Activated CD4-positive, alpha-beta T cell treated with anti-CD3 and anti-CD28 coated beads, Interleukin-2, amount 10 ng/mL, durations not matched to agents 7 days and 5 days (primary cell): ENCODE data around the gene NPIPB2. TPM values are rescaled to one million over a fixed set of nuclear protein-coding genes. Genes with fewer than 3 reads are reported as not detected.

Source experiments
- CTCF ChIA-PET: fragments of 350-600 bp; sonication (Branson Sonifier 250); formaldehyde crosslinking; loops from one replicate; lab custom pipeline; 2021; ENCODE audit warnings: antibody characterized with exemption; lab: Charles Lee
- POLR2A ChIA-PET: fragments of 350-600 bp; sonication (Branson Sonifier 250); formaldehyde crosslinking; loops from one replicate; lab custom pipeline; 2021; ENCODE audit warnings: antibody characterized with exemption; lab: Charles Lee
- DNase-seq: peaks from one replicate; pipeline ENCODE4 v3.0.0-alpha.2; 2020
- H3K27ac Mint-ChIP-seq: one replicate; pipeline ENCODE4 v1.8.0; 2021; ENCODE audit warnings: mild to moderate bottlenecking, moderate library complexity, mixed read lengths
- H3K27me3 Mint-ChIP-seq: one replicate; pipeline ENCODE4 v1.8.0; 2021; ENCODE audit warnings: mixed read lengths
- H3K36me3 Mint-ChIP-seq: one replicate; pipeline ENCODE4 v1.8.0; 2021; ENCODE audit warnings: low read depth, mixed read lengths
- H3K4me1 Mint-ChIP-seq: one replicate; pipeline ENCODE4 v1.8.0; 2021; ENCODE audit warnings: mixed read lengths
- H3K4me3 Mint-ChIP-seq: one replicate; pipeline ENCODE4 v1.8.0; 2021; ENCODE audit warnings: mild to moderate bottlenecking, moderate library complexity, mixed read lengths
- H3K9me3 Mint-ChIP-seq: one replicate; pipeline ENCODE4 v1.8.0; 2021; ENCODE audit warnings: mixed read lengths
- total RNA-seq, 2 experiments: library from RNA; stranded (reverse); gene quantifications; one replicate each; pipeline ENCODE4 v1.2.3, GENCODE V29; 2021

Gene NPIPB2
- total RNA-seq, 2 experiments from 2014 or later, result 7.6 to 11.6 TPM

DNA sequence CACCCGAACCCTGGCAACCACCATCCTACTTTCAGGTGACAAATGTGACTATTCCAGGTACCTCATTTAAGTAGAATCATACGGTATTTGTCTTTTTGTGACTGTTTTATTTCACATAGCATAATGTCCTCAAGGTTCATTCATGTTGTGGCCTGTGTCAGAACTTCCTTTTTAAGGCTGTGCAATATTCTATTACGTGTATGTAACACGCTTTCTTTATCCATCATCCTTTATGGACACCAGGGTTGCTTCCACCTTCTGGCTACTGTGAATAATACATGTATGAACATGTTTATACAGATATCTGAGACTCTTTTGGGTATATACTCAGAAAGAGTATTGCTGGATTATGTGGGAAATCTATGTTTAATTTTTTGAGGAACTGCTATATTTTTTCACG is 61.8 kb downstream of the NPIPB2 start:
- Mint-ChIP-seq H3K9me3 (no peaks in the 10 kb centered on the region), H3K4me1 (peaks cover 2% of the 10 kb centered on the region), H3K36me3 (peaks cover 39% of the 10 kb centered on the region), H3K27ac (no peak overlapping the region), H3K27me3 (no peaks in the 10 kb centered on the region), H3K4me3 (no peak overlapping the region)
- ChIA-PET CTCF (no interaction called here), POLR2A (no interaction called here)
- DNase-seq, result no peak

DNA sequence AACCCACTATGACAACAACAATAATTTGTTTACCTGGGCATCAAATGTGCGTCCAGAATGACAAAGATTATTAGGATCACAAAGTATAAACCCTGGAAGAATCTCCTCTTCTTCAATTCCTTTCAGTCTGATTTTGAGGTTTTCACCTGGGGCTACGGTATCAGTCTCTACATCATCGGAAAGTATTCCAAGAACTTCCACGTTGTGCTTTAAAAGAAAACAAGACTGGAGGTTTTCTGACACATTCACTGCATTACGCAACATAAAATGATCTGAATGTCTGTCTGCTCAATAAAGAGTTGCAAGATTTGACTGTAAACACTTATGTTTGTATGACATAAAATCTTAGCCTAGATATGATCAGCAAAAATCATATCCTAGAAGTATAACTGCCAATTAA is 64.5 kb downstream of the NPIPB2 start:
- Mint-ChIP-seq H3K27me3 (no peaks in the 10 kb centered on the region), H3K9me3 (no peaks in the 10 kb centered on the region), H3K4me1 (peaks cover 2% of the 10 kb centered on the region), H3K27ac (no peak overlapping the region), H3K36me3 (peaks cover 44% of the 10 kb centered on the region), H3K4me3 (no peak overlapping the region)
- DNase-seq, result no peak
- POLR2A ChIA-PET, result no interaction called here
- CTCF ChIA-PET, result interaction anchor here (1.0 kb wide), 1 partner anchor 8 kb away, joined by 3 read pairs; no protein-coding TSS in a partner anchor

Other genes starting within 250 kb of the NPIPB2 start
- 10 to 100 TPM; 38.5 to 42.7 TPM for gene TXNDC11, start 199.2 kb downstream of the NPIPB2 start, total RNA-seq
- 10 to 100 TPM; 68.0 to 76.9 TPM for gene ZC3H7A, start 144.8 kb downstream of the NPIPB2 start, total RNA-seq
- 100 to 1,000 TPM; 158 to 182 TPM for gene RSL1D1, start 90.5 kb downstream of the NPIPB2 start, total RNA-seq
- gene GSPT1, start 26.1 kb downstream of the NPIPB2 start, total RNA-seq, result 100 to 1,000 TPM; 110 to 126 TPM
- not detected for gene TNFRSF17, start 23.2 kb upstream of the NPIPB2 start, total RNA-seq
- 10 to 100 TPM; 15.8 to 19.7 TPM for gene SNX29, start 34.7 kb upstream of the NPIPB2 start, total RNA-seq